Activated naive CD8-positive, alpha-beta T cell treated with anti-CD3 and anti-CD28 coated beads, Interleukin-2, amount 50 U/mL, for 24 hours (primary cell): Measurements from ENCODE around the gene PRKCB.
A peak's percentile ranks its signal among the peaks of the same experiment; 100 is the strongest.

ENCODE experiments used
- ATAC-seq: fragments of 150-1000 bp; cut with Tn5 transposase; one replicate; pipeline ENCODE4 v1.10.0; 2021
- DNase-seq: peaks from one replicate; pipeline ENCODE4 v3.0.0; 2021
- H3K27ac Mint-ChIP-seq: one replicate; pipeline ENCODE4 v1.8.0; 2021; ENCODE audit warnings: mild to moderate bottlenecking, mixed read lengths
- H3K27me3 Mint-ChIP-seq: one replicate; pipeline ENCODE4 v1.8.0; 2021; ENCODE audit warnings: mixed read lengths
- H3K36me3 Mint-ChIP-seq: one replicate; pipeline ENCODE4 v1.8.0; 2021; ENCODE audit warnings: low read depth, mixed read lengths
- H3K4me1 Mint-ChIP-seq: one replicate; pipeline ENCODE4 v1.8.0; 2021; ENCODE audit warnings: mixed read lengths
- H3K4me3 Mint-ChIP-seq: one replicate; pipeline ENCODE4 v1.8.0; 2021; ENCODE audit warnings: mild to moderate bottlenecking, moderate library complexity, mixed read lengths
- H3K9me3 Mint-ChIP-seq: one replicate; pipeline ENCODE4 v1.8.0; 2021; ENCODE audit warnings: mixed read lengths

The PRKCB gene

DNA sequence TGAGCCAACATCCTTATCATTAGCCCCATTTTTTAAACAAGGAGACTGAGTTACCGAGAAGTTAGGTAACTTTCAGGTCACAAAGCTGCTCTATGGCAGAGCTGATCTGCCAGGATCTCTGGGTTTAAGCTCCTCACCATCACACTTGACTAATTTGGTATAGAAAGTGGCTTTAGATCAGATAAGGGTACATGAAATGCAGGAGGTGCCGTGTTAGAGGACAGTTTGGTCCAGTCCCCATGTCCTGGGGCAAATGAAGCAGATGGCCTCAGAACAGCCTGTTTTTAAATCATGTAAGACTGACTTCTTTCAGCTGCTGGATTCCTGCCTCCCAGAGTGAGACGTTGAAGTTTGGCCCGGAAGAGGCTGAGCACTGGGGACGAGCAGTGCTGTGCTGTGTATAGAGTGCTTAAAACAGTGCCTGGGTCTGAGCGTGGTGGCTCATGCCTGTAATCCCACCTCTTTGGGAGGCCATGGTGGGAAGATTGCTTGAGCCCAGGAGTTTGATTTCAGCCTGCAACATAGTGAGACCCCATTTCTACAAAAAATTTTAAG is 233.3 kb downstream of the PRKCB start:
- H3K4me1 Mint-ChIP-seq, result peaks cover 21% of the 10 kb centered on the region
- ATAC-seq (no peak), DNase-seq (no peak)
- no peak overlapping the region for H3K4me3 Mint-ChIP-seq
- no peaks in the 10 kb centered on the region for H3K36me3 Mint-ChIP-seq
- H3K27me3 Mint-ChIP-seq, result no peaks in the 10 kb centered on the region
- H3K9me3 Mint-ChIP-seq, result no peaks in the 10 kb centered on the region
- no peak overlapping the region for H3K27ac Mint-ChIP-seq

DNA sequence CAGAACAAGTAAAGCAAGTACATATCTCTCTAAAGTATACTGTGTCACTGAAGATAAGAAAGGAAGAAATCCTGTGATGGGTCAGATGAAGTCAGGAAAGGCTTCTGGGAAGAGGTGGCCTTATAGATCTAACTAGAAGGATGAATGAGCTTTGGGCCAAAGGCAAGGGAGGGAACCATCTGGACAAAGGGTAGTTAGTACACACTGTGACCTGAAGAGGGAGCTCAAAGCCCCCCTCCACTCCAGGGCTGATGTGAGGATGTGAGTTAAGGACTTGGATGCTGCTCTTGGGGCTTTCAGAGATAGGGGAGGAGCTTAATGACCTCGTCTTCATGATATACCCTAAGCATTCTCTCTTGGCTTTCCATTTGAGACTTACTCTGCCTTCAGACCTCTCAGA is 235.1 kb downstream of the PRKCB start:
- H3K4me1 Mint-ChIP-seq, result peaks cover 33% of the 10 kb centered on the region
- H3K27me3 Mint-ChIP-seq, result no peaks in the 10 kb centered on the region
- H3K36me3 Mint-ChIP-seq, result no peaks in the 10 kb centered on the region
- no peak overlapping the region for H3K4me3 Mint-ChIP-seq
- H3K9me3 Mint-ChIP-seq, result no peaks in the 10 kb centered on the region
- H3K27ac Mint-ChIP-seq, result no peak overlapping the region
- DNase-seq (peak; percentile 17), ATAC-seq (peak; percentile 72)

DNA sequence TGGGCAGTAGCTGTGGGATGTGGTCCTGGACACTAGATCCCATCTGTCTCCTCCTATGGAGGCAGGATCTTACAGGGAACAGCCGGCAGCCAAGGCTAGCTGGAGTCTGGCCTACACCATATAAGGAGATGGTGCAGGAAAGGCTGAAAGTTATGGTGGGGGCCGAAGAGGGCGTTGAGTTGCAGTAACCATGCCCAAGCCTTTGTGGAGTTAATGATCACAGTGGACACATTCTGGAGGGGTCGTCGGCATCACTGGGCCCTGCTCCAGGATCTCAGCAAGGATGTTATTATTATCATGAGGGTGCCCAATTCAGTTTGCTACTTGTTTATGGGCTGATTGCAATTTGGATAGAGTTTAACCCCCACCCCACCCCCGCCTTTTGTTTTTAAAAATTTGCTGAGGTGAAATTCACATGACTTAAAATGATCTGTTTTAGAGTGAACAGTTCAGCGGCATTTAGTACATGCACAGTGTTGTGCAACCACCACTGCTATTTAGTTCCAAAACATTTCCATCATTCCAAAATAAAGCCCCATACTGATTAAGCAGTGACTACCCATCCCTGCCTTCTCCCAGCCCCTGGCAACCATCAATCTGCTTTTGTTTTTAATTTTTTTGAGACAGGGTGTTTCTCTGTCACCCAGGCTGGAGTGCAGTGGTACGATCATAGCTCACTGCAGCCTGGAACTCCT is 236.0 kb downstream of the PRKCB start:
- H3K4me1 Mint-ChIP-seq, result peaks cover 40% of the 10 kb centered on the region
- no peaks in the 10 kb centered on the region for H3K36me3 Mint-ChIP-seq
- no peaks in the 10 kb centered on the region for H3K9me3 Mint-ChIP-seq
- ATAC-seq (no peak), DNase-seq (no peak)
- no peak overlapping the region for H3K4me3 Mint-ChIP-seq
- no peaks in the 10 kb centered on the region for H3K27me3 Mint-ChIP-seq
- H3K27ac Mint-ChIP-seq, result no peak overlapping the region

DNA sequence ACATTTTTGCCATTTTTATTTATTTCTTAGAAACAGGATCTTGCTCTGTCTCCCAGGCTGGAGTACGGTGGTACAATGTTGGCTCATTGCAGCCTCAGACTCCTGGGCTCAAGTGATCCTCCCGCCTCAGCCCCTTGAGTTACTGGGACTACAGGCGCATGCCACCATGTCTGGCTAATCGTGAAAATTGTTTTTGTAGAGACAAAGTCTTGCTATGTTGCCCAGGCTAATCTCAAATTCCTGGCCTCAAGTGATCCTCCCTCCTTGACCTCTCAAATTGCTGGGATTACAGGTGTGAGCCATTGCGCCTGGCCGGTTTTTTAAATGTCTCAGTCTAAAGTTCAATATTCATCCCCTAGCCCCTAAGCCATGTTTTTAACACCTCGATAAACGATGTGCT is 237.5 kb downstream of the PRKCB start:
- no peak for ATAC-seq
- no peak for DNase-seq
- peaks cover 42% of the 10 kb centered on the region for H3K4me1 Mint-ChIP-seq
- H3K36me3 Mint-ChIP-seq, result peaks cover 3% of the 10 kb centered on the region
- no peak overlapping the region for H3K4me3 Mint-ChIP-seq
- H3K9me3 Mint-ChIP-seq, result no peaks in the 10 kb centered on the region
- peak overlapping the region; percentile 11 for H3K27ac Mint-ChIP-seq
- no peaks in the 10 kb centered on the region for H3K27me3 Mint-ChIP-seq

DNA sequence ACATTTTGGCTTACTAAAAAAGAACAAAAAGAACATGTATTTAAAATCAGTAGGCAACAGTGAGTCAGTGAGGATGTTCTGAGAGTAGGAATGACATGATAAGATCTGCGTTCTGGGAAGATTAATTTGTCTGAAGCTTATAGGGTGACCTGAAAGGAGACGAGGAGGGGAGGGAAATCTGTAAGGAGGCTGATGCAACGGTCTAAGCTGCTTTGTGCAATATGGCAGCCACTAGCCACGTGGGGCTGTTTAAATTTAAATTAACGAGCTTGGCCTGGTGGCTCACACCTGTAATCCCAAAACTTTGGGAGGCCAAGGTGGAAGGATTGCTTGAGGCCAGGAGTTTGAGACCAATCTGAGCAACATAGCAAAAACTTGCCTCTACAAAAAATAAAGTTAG is 238.8 kb downstream of the PRKCB start:
- Mint-ChIP-seq H3K27ac (no peak overlapping the region), H3K4me1 (peaks cover 42% of the 10 kb centered on the region), H3K36me3 (peaks cover 3% of the 10 kb centered on the region), H3K4me3 (no peak overlapping the region), H3K27me3 (no peaks in the 10 kb centered on the region), H3K9me3 (no peaks in the 10 kb centered on the region)
- DNase-seq, result no peak
- ATAC-seq, result no peak

DNA sequence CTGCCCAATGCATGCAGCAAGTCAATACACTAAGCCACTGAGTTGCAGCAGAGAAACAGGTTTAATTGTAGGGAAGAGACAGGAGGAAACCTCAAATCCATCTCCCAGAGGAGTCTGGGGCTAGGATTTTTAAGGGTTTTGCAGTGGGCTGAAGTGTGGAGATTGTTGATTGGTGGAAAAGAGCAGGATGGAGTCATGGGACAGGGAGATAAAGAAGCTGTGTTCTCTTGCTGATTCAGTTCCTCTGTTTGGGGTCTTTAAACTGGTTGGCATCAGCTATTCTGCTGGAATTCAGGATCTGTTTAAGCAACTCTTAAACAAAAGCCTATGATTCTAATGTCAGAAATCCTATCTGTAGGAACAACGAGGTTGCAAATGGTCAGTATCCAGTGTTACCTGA is 239.5 kb downstream of the PRKCB start:
- H3K36me3 Mint-ChIP-seq, result peaks cover 5% of the 10 kb centered on the region
- no peaks in the 10 kb centered on the region for H3K27me3 Mint-ChIP-seq
- no peak overlapping the region for H3K4me3 Mint-ChIP-seq
- no peaks in the 10 kb centered on the region for H3K9me3 Mint-ChIP-seq
- DNase-seq, result no peak
- peaks cover 45% of the 10 kb centered on the region for H3K4me1 Mint-ChIP-seq
- no peak for ATAC-seq
- H3K27ac Mint-ChIP-seq, result no peak overlapping the region

DNA sequence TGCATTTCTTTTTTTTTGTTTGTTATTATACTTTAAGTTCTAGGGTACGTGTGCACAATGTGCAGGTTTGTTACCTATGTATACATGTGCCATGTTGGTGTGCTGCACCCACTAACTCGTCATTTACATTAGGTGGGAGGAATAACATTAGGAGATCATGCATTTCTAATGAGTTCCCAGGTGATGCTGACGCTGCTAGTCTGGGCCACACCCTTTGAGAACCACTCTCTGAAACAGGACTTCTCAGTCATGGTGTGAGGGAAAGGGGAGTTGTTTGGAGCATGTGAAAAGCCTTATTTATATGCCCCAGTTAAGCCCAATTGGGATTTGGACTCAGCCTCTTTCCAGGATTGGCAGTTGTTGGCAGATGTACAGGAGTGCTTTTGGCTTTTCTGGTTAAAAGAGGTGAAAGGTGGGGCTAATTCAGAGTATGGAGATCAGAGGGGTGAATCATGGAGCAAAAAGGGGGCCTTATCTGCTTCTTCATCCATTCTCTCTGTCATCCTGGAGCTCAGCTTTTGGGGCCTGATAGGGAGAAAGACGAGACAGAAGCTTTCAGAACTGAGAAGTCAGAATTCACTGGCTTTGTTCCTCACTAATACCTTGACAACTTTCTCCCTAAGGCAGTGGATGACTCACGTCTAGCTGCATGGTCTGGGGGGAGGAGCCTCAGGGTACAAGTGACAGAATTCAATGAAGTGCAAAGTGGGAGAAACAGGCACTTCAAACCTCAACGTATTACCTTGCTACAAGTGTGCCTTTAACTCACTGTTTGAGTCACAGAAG is 240.3 kb downstream of the PRKCB start:
- peak; percentile 79 for ATAC-seq
- H3K4me3 Mint-ChIP-seq, result no peak overlapping the region

DNA sequence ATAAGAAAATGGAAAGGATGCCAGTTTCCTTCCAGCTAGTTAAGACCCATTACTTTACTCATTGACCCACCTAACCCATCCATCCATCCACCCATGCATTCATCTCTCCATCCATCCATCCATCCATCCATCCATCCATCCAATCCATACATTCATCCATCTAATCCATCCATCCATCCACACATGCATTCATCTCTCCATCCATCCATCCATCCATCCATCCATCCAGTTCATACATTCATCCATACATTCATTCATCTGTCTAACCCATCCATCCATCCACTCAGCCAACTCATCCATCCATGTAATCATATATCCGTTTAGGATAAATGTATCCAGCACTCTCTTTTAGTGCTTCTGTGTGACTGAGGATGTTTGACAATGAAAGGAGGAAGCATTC is 241.5 kb downstream of the PRKCB start:
- Mint-ChIP-seq H3K4me3 (no peak overlapping the region), H3K4me1 (peaks cover 38% of the 10 kb centered on the region), H3K9me3 (no peaks in the 10 kb centered on the region), H3K36me3 (peaks cover 6% of the 10 kb centered on the region), H3K27me3 (no peaks in the 10 kb centered on the region), H3K27ac (no peak overlapping the region)
- ATAC-seq (no peak), DNase-seq (no peak)

More for the DNA sequence above, 240.3 kb downstream of the PRKCB start:
- H3K36me3 Mint-ChIP-seq, result peaks cover 6% of the 10 kb centered on the region
- H3K27me3 Mint-ChIP-seq, result no peaks in the 10 kb centered on the region
- H3K4me1 Mint-ChIP-seq, result peaks cover 46% of the 10 kb centered on the region
- H3K27ac Mint-ChIP-seq, result peak overlapping the region; percentile 33
- no peaks in the 10 kb centered on the region for H3K9me3 Mint-ChIP-seq
- peak; percentile 25 for DNase-seq

DNA sequence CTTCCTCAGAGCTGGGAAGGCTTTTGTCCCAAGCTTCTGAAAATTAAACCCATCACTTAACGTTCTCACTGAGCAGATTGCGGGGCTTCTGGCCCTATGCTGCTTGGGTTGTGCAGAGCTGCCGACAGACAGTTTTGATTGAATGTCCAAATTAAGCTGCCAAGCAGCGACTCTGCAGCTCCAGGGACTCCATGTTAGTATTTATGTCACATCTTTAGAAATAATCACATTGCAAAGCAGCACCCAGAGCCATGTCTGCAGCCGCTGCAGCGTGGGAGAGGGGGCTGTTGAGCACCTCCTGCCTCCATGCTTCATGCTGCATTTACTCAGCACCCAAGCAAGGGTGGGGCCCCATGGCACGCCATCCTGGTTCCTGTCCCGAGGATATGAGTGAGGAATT is 242.2 kb downstream of the PRKCB start:
- DNase-seq, result no peak
- Mint-ChIP-seq H3K4me1 (peaks cover 32% of the 10 kb centered on the region), H3K9me3 (no peaks in the 10 kb centered on the region), H3K36me3 (peaks cover 6% of the 10 kb centered on the region), H3K4me3 (no peak overlapping the region), H3K27me3 (no peaks in the 10 kb centered on the region), H3K27ac (no peak overlapping the region)
- no peak for ATAC-seq

DNA sequence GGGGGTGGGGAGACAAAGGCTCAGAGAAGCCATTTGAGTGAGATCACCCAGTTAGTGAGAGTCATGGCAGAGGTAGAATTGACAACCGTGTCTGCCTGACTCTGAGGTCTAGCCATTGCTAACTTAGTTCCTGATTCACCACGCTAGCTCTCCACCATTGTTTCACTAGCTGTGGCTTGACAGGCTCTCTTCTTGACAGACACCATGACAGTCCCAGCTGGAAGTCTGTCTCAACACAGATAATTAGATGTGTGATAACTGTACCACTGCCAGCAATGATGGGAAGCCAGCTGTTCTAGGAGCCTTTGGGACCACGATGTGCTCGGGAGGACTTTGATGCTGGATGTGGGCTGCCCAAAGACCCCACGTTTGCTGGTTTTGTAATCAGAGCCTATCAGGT is 249.9 kb downstream of the PRKCB start:
- Mint-ChIP-seq H3K4me3 (no peak overlapping the region), H3K27ac (no peak overlapping the region), H3K27me3 (no peaks in the 10 kb centered on the region), H3K4me1 (no peaks in the 10 kb centered on the region), H3K9me3 (peaks cover 13% of the 10 kb centered on the region), H3K36me3 (peaks cover 31% of the 10 kb centered on the region)
- ATAC-seq (no peak), DNase-seq (no peak)

DNA sequence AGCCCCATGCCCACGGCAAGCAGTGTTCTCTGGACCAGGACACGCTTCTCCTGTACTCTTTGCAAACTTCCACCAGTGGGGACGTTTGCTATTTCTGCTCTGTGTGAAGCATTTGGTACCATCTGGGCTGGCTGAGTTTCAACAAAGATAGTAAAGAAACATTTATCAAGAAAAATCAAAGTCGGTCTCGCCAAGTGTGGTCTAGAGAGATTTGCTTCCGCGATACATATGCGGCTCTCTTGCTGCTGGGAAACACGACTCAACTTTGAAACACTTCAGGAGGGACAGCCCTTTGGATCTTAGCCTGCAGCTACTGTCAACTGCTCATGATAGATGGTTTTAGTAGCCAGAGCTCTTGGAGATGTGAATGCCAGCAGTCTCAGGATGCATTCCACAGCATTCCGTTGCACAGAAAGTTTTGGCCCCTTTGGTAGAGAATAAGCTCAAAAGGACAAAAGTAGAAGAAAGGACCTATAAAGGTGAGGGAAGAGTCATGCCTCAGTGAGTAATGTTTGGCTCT is 252.2 kb downstream of the PRKCB start:
- no peak overlapping the region for H3K4me3 Mint-ChIP-seq
- no peaks in the 10 kb centered on the region for H3K27me3 Mint-ChIP-seq
- DNase-seq, result no peak
- no peak overlapping the region for H3K27ac Mint-ChIP-seq
- ATAC-seq, result no peak
- H3K4me1 Mint-ChIP-seq, result peaks cover 8% of the 10 kb centered on the region
- H3K36me3 Mint-ChIP-seq, result peaks cover 47% of the 10 kb centered on the region
- H3K9me3 Mint-ChIP-seq, result peaks cover 20% of the 10 kb centered on the region

DNA sequence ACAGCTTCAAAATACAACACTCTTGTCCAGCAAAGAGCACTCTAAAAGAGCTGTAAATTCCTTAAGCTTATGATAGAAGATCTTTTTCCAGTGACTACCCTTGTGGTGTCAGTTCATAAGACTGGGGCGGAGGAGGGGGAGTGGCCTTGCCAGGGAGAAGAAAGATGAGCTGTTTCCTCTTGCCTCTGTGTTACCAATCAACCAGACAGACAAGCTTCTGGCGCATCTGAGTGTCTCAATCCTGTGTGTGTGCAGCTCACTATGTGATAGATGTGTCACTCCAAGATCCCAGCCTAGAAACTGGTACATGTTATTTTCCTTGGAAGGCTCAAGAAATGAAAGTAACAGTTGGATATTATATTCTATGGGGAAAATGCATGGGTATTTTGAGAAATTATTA is 253.0 kb downstream of the PRKCB start:
- Mint-ChIP-seq H3K27ac (no peak overlapping the region), H3K9me3 (peaks cover 20% of the 10 kb centered on the region), H3K36me3 (peaks cover 49% of the 10 kb centered on the region), H3K4me1 (peaks cover 10% of the 10 kb centered on the region), H3K4me3 (no peak overlapping the region), H3K27me3 (no peaks in the 10 kb centered on the region)
- DNase-seq, result no peak
- peak; percentile 20 for ATAC-seq

DNA sequence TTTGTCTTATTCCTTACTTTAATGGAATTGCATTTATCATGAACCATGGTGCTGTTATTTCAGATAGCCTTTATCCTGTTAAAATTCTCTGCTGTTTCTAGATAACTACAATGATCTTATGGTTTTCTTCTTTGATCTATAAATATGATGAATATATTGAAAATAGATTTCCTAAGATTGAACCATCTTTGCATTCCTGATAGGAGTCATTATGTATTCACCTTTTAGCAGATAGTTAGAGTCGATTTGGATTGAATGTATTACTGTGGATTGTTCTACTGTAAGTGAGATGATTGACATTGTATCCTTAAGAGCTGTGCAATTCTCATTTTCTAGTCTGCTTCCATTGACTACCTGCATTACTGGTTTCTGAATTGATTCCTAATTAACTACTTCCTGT is 255.3 kb downstream of the PRKCB start:
- no peak for DNase-seq
- peaks cover 60% of the 10 kb centered on the region for H3K36me3 Mint-ChIP-seq
- H3K27me3 Mint-ChIP-seq, result no peaks in the 10 kb centered on the region
- H3K27ac Mint-ChIP-seq, result no peak overlapping the region
- no peak overlapping the region for H3K4me3 Mint-ChIP-seq
- ATAC-seq, result no peak
- H3K9me3 Mint-ChIP-seq, result peaks cover 20% of the 10 kb centered on the region
- H3K4me1 Mint-ChIP-seq, result peaks cover 10% of the 10 kb centered on the region

DNA sequence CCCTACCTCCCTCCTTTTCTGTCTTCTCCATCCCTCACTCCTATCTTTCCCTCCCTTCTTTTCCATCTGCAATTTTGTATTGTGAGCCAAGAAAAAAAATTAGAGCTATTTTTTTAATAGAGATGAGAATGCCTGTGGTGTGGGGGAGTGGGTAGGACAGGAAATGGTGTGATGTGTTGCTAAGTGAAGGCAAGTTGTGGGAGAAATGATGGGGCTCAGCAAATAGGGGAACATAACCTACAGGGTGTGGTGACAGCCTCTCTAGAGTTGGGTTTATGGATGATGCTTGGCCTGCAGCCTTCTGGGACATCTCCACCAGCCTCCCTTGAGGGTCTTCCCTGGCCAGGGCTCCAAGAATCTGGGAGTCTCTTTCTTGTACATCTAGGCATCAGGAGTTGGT is 257.3 kb downstream of the PRKCB start:
- peak overlapping the region; percentile 0 for H3K27ac Mint-ChIP-seq
- H3K4me3 Mint-ChIP-seq, result no peak overlapping the region
- peak; percentile 49 for ATAC-seq
- H3K4me1 Mint-ChIP-seq, result peaks cover 10% of the 10 kb centered on the region
- H3K9me3 Mint-ChIP-seq, result peaks cover 20% of the 10 kb centered on the region
- no peaks in the 10 kb centered on the region for H3K27me3 Mint-ChIP-seq
- peaks cover 63% of the 10 kb centered on the region for H3K36me3 Mint-ChIP-seq
- no peak for DNase-seq

DNA sequence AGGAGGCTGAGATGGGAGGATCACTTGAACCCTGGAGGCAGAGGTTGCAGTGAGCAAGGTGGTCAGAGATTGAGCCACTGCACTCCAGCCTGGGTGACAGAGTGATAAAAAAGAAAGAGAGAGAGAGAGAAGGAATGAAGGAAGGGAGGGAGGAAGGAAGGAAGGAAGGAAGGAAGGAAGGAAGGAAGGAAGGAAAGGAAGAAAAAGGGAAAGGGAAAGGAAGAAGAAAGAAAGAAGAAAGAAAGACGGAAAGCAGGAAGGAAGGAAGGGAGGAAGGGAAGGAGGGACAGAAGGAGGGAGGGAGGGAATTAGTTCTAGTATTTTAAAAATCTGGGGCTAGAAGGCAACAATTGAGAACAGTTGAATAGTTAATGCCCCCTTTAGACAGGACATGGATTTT is 258.9 kb downstream of the PRKCB start:
- H3K4me3 Mint-ChIP-seq, result no peak overlapping the region

More for the DNA sequence above, 258.9 kb downstream of the PRKCB start:
- peaks cover 13% of the 10 kb centered on the region for H3K4me1 Mint-ChIP-seq
- ATAC-seq, result no peak
- H3K9me3 Mint-ChIP-seq, result peaks cover 16% of the 10 kb centered on the region
- H3K36me3 Mint-ChIP-seq, result peaks cover 55% of the 10 kb centered on the region
- H3K27me3 Mint-ChIP-seq, result no peaks in the 10 kb centered on the region
- H3K27ac Mint-ChIP-seq, result no peak overlapping the region
- no peak for DNase-seq
